HCT116 (cell line): ENCODE measurements around the gene UBN1. TPM values are rescaled to one million over a fixed set of nuclear protein-coding genes. Genes with fewer than 3 reads are reported as not detected.

Experiments
- ATAC-seq: fragments of 200-7000 bp; cut with Tn5 transposase; 2 replicates; pipeline ENCODE4 v1.9.1; 2020; ENCODE audit warnings: mild to moderate bottlenecking, moderate library complexity
- BruUV-seq: library from RNA; stranded (reverse); fragments of 400-500 nt; replicated peaks from 2 replicates; lab custom pipeline; 2021; lab: Mats Ljungman, UMichigan
- CTCF ChIA-PET: fragments of 300-600 bp; sonication (Branson Sonifier 250); formaldehyde crosslinking; loops from one replicate; lab custom pipeline; 2021; ENCODE audit warnings: antibody characterized with exemption; lab: Charles Lee
- POLR2A ChIA-PET: fragments of 300-600, 350-600 bp; sonication (Branson Sonifier 250); formaldehyde crosslinking; loops from one replicate; lab custom pipeline; 2021; ENCODE audit warnings: antibody characterized with exemption; lab: Charles Lee
- RAD21 ChIA-PET, 2 experiments: fragments of 300-600 bp; sonication (Branson Sonifier 250); formaldehyde crosslinking; loops; one replicate each; lab custom pipeline; 2023; ENCODE audit warnings: low total read pairs in 2 of 2; ENCODE audit not compliant: uncharacterized antibody in 2 of 2, unreplicated experiment in 2 of 2, low non-redundant PET in 1 of 2; lab: Charles Lee
- DNase-seq: peaks from one replicate; pipeline ENCODE4 v3.0.0-alpha.2; 2010; ENCODE audit warnings: low read depth, low spot score
- H2AFZ ChIP-seq: fragments of 200-600 bp; shearing (Covaris generic), sonication (generic); 2 replicates; pipeline ENCODE4 v1.6.1; 2017; ENCODE audit warnings: low read depth, mixed run types, mixed read lengths, antibody characterized with exemption, low read length; ENCODE audit not compliant: poor library complexity, severe bottlenecking
- H3K27ac ChIP-seq: 2 replicates; pipeline ENCODE4 v1.5.1; 2012; ENCODE audit warnings: low read depth, low read length
- H3K27me3 ChIP-seq: fragments of 200-600 bp; sonication (generic); 2 replicates; pipeline ENCODE4 v1.6.1; 2016; ENCODE audit warnings: mixed run types, low read length, mixed read lengths; ENCODE audit not compliant: insufficient read depth
- H3K36me3 ChIP-seq, 2 experiments: fragments of 200-500 bp in 1 of 2; fragments of 200-600 bp in 1 of 2; sonication (Bioruptor generic) in 1 of 2; sonication (generic) in 1 of 2; 2 replicates each; pipeline versions ENCODE4 v1.5.1 to v1.6.1; 2014 to 2016; ENCODE audit warnings: low read length in 2 of 2, inconsistent platforms in 1 of 2, mixed read lengths in 1 of 2, mixed run types in 1 of 2; ENCODE audit not compliant: insufficient read depth in 2 of 2, control insufficient read depth in 1 of 2
- H3K4me1 ChIP-seq, 2 experiments: fragments of 200-600 bp in 1 of 2; sonication (generic) in 1 of 2; 2 replicates each; pipeline versions ENCODE4 v1.5.1 to v1.6.1; 2012 to 2017; ENCODE audit warnings: low read length in 2 of 2, inconsistent platforms in 1 of 2, mild to moderate bottlenecking in 1 of 2, mixed read lengths in 1 of 2, mixed run types in 1 of 2, moderate library complexity in 1 of 2; ENCODE audit not compliant: insufficient read depth in 2 of 2, control insufficient read depth in 1 of 2
- H3K4me2 ChIP-seq: fragments of 200-600 bp; sonication (generic); 2 replicates; pipeline ENCODE4 v1.6.1; 2017; ENCODE audit warnings: mixed run types, low read length, mixed read lengths
- H3K4me3 ChIP-seq, 2 experiments: fragments of 200-600 bp in 1 of 2; sonication (generic) in 1 of 2; replicated peaks in 1 of 2; 2 replicates each; pipeline ENCODE4 v1.5.1; 2011 to 2016; ENCODE audit warnings: low read length in 2 of 2, control low read depth in 1 of 2, low read depth in 1 of 2, mild to moderate bottlenecking in 1 of 2, mixed read lengths in 1 of 2, mixed run types in 1 of 2
- H3K79me2 ChIP-seq: fragments of 200-600 bp; sonication (generic); 2 replicates; pipeline ENCODE4 v1.6.1; 2017; ENCODE audit warnings: mild to moderate bottlenecking, mixed run types, low read length, moderate library complexity, mixed read lengths; ENCODE audit not compliant: insufficient read depth
- H3K9ac ChIP-seq: fragments of 200-600 bp; sonication (generic); 2 replicates; pipeline ENCODE4 v1.6.1; 2016; ENCODE audit warnings: low read length, mixed read lengths
- H3K9me2 ChIP-seq: fragments of 200-600 bp; sonication (generic), shearing (Covaris generic); 2 replicates; pipeline ENCODE4 v1.6.1; 2017; ENCODE audit warnings: mixed run types, mild to moderate bottlenecking, moderate library complexity; ENCODE audit not compliant: insufficient read depth
- H3K9me3 ChIP-seq, 2 experiments: fragments of 200-500 bp in 1 of 2; fragments of 200-600 bp in 1 of 2; sonication (Bioruptor generic) in 1 of 2; sonication (generic) in 1 of 2; 2 replicates each; pipeline ENCODE4 v1.6.1; 2014 to 2017; ENCODE audit warnings: low read length in 2 of 2, mixed read lengths in 2 of 2, inconsistent platforms in 1 of 2, low read depth in 1 of 2, mild to moderate bottlenecking in 1 of 2, mixed run types in 1 of 2, moderate library complexity in 1 of 2; ENCODE audit not compliant: control insufficient read depth in 1 of 2, insufficient read depth in 1 of 2
- H4K20me1 ChIP-seq: fragments of 200-600 bp; sonication (generic), shearing (Covaris generic); 2 replicates; pipeline ENCODE4 v1.6.1; 2017; ENCODE audit warnings: mixed run types, mild to moderate bottlenecking, moderate library complexity; ENCODE audit not compliant: insufficient read depth
- CBX3 ChIP-seq: IDR thresholded peaks from 2 replicates; pipeline ENCODE4 v1.6.1; 2012; ENCODE audit warnings: low read depth
- EGR1 ChIP-seq: IDR thresholded peaks from 2 replicates; pipeline ENCODE4 v1.6.1; 2012; ENCODE audit warnings: low read depth
- POLR2A ChIP-seq: IDR thresholded peaks from 2 replicates; pipeline ENCODE4 v1.7.0; 2011; ENCODE audit warnings: borderline replicate concordance; ENCODE audit not compliant: insufficient read depth, insufficient read length; ENCODE audit errors: extremely low read depth
- RAD21 ChIP-seq: IDR thresholded peaks from 2 replicates; pipeline ENCODE4 v1.6.1; 2012; ENCODE audit warnings: low read depth, mild to moderate bottlenecking
- SP1 ChIP-seq: IDR thresholded peaks from 2 replicates; pipeline ENCODE4 v1.6.1; 2012; ENCODE audit warnings: low read depth
- SRF ChIP-seq: IDR thresholded peaks from 2 replicates; pipeline ENCODE4 v1.6.1; 2012; ENCODE audit warnings: low read depth
- TCF7L2 ChIP-seq: IDR thresholded peaks from 2 replicates; pipeline ENCODE4 v1.7.0; 2011; ENCODE audit warnings: borderline replicate concordance, inconsistent platforms; ENCODE audit not compliant: insufficient read depth, insufficient read length; ENCODE audit errors: extremely low read depth
- YY1 ChIP-seq: IDR thresholded peaks from 2 replicates; pipeline ENCODE4 v1.6.1; 2011; ENCODE audit warnings: low read length, low read depth, moderate library complexity, mild to moderate bottlenecking; ENCODE audit not compliant: insufficient replicate concordance; ENCODE audit errors: extremely low read depth
- ZFX ChIP-seq: fragments of 450-650 bp; IDR thresholded peaks from 2 replicates; pipeline ENCODE4 v1.6.1; 2017
- ZNF274 ChIP-seq: fragments of 200-500 bp; sonication (Bioruptor generic); IDR thresholded peaks from 2 replicates; pipeline ENCODE4 v1.6.1; 2014; ENCODE audit warnings: mild to moderate bottlenecking, low read depth, low read length, inconsistent platforms
- intact Hi-C: fragments of 100-400 bp; cut with micrococcal nuclease; formaldehyde crosslinking; loops from 2 replicates; pipeline ENCODE4 v1.10.0; 2022
- total RNA-seq: library from RNA; stranded (reverse); gene quantifications from one replicate; pipeline ENCODE4 v1.2.1, GENCODE V29; 2021; ENCODE audit not compliant: unreplicated experiment
- TF ChIP-seq, protein P1 (sequence below): IDR thresholded peaks from 2 replicates; pipeline ENCODE4 v1.6.1; 2012; ENCODE audit warnings: low read depth
- TF ChIP-seq, protein P2 (sequence below), 3 experiments: fragments of 200-600 bp in 1 of 3; sonication (generic) in 1 of 3; IDR thresholded peaks in 2 of 3; conservative IDR thresholded peaks in 1 of 3; 2 replicates each; pipeline ENCODE4 v1.5.1; 2012 to 2017; ENCODE audit warnings: low read depth in 2 of 3, low read length in 2 of 3, antibody characterized with exemption in 1 of 3, borderline replicate concordance in 1 of 3, control low read depth in 1 of 3, mild to moderate bottlenecking in 1 of 3, mixed read lengths in 1 of 3, mixed run types in 1 of 3, moderate library complexity in 1 of 3; ENCODE audit not compliant: insufficient read depth in 1 of 3
- TF ChIP-seq, protein P3 (sequence below): IDR thresholded peaks from 2 replicates; pipeline ENCODE4 v1.6.1; 2011; ENCODE audit warnings: mild to moderate bottlenecking, low read length, moderate library complexity; ENCODE audit not compliant: insufficient replicate concordance; ENCODE audit errors: extremely low read depth
- TF ChIP-seq, protein P4 (sequence below): IDR thresholded peaks from 2 replicates; pipeline ENCODE4 v1.6.1; 2012

The UBN1 gene
- total RNA-seq, 1 experiment from 2014 or later = 31.9 TPM

DNA sequence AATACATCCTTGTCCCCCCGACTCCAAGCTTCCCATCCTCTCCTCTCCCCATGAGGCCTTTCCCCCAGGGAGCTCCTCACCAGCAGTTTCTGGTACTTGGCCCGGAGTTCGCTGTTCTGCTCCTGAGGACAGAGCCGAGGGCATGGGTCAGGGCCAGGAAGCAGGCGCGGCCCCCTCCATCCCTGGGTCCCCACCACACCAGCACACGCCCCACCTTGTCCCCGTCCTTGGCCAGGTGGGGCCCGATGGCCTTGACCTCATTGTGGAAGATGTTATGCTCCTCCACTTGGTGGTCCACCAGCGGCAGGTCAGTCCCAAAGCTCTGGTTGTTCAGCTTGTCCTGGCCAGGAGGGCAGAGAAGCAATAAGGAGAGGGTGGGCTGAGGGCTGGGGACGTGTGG lies 53.5 kb downstream of the UBN1 start:
- BruUV-seq = no TSS peak
- intact Hi-C loops = no loop called here
- H3K9ac ChIP-seq = no peak overlapping the region
- H3K4me3 ChIP-seq = no peak overlapping the region
- ATAC-seq (no peak), DNase-seq (no peak)
- RAD21 ChIA-PET = no interaction called here
- H3K36me3 ChIP-seq = peaks cover 0 to 13% of the 10 kb centered on the region in 2 experiments; a peak in 3 of 4 replicates
- CTCF ChIA-PET = no interaction called here
- no peaks in the 10 kb centered on the region for H3K9me3 ChIP-seq
- no peaks in the 10 kb centered on the region for H3K27me3 ChIP-seq
- H3K27ac ChIP-seq = no peak overlapping the region
- POLR2A ChIA-PET = no interaction called here
- H3K79me2 ChIP-seq = no peaks in the 10 kb centered on the region
- H4K20me1 ChIP-seq = no peaks in the 10 kb centered on the region
- no peak overlapping the region for H3K4me2 ChIP-seq
- H3K4me1 ChIP-seq = no peaks in the 10 kb centered on the region
- no peak overlapping the region for H2AFZ ChIP-seq
- TF ChIP-seq, protein P1, sequence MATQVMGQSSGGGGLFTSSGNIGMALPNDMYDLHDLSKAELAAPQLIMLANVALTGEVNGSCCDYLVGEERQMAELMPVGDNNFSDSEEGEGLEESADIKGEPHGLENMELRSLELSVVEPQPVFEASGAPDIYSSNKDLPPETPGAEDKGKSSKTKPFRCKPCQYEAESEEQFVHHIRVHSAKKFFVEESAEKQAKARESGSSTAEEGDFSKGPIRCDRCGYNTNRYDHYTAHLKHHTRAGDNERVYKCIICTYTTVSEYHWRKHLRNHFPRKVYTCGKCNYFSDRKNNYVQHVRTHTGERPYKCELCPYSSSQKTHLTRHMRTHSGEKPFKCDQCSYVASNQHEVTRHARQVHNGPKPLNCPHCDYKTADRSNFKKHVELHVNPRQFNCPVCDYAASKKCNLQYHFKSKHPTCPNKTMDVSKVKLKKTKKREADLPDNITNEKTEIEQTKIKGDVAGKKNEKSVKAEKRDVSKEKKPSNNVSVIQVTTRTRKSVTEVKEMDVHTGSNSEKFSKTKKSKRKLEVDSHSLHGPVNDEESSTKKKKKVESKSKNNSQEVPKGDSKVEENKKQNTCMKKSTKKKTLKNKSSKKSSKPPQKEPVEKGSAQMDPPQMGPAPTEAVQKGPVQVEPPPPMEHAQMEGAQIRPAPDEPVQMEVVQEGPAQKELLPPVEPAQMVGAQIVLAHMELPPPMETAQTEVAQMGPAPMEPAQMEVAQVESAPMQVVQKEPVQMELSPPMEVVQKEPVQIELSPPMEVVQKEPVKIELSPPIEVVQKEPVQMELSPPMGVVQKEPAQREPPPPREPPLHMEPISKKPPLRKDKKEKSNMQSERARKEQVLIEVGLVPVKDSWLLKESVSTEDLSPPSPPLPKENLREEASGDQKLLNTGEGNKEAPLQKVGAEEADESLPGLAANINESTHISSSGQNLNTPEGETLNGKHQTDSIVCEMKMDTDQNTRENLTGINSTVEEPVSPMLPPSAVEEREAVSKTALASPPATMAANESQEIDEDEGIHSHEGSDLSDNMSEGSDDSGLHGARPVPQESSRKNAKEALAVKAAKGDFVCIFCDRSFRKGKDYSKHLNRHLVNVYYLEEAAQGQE = no peak
- TF ChIP-seq POLR2A (no peak), ZNF274 (no peak), TCF7L2 (no peak), CBX3 (no peak), SP1 (no peak), RAD21 (no peak), ZFX (no peak), SRF (no peak), EGR1 (no peak), YY1 (no peak)
- TF ChIP-seq, protein P2, sequence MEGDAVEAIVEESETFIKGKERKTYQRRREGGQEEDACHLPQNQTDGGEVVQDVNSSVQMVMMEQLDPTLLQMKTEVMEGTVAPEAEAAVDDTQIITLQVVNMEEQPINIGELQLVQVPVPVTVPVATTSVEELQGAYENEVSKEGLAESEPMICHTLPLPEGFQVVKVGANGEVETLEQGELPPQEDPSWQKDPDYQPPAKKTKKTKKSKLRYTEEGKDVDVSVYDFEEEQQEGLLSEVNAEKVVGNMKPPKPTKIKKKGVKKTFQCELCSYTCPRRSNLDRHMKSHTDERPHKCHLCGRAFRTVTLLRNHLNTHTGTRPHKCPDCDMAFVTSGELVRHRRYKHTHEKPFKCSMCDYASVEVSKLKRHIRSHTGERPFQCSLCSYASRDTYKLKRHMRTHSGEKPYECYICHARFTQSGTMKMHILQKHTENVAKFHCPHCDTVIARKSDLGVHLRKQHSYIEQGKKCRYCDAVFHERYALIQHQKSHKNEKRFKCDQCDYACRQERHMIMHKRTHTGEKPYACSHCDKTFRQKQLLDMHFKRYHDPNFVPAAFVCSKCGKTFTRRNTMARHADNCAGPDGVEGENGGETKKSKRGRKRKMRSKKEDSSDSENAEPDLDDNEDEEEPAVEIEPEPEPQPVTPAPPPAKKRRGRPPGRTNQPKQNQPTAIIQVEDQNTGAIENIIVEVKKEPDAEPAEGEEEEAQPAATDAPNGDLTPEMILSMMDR (IDR thresholded peaks at IDR 0.05 in 2 of 3, conservative IDR thresholded peaks at IDR 0.05 in 1 of 3; ENCODE audit: borderline replicate concordance in 1 of 3, insufficient read depth in 1 of 3, low read depth in 2 of 3, low read length in 2 of 3) = no peak
- TF ChIP-seq, protein P3, sequence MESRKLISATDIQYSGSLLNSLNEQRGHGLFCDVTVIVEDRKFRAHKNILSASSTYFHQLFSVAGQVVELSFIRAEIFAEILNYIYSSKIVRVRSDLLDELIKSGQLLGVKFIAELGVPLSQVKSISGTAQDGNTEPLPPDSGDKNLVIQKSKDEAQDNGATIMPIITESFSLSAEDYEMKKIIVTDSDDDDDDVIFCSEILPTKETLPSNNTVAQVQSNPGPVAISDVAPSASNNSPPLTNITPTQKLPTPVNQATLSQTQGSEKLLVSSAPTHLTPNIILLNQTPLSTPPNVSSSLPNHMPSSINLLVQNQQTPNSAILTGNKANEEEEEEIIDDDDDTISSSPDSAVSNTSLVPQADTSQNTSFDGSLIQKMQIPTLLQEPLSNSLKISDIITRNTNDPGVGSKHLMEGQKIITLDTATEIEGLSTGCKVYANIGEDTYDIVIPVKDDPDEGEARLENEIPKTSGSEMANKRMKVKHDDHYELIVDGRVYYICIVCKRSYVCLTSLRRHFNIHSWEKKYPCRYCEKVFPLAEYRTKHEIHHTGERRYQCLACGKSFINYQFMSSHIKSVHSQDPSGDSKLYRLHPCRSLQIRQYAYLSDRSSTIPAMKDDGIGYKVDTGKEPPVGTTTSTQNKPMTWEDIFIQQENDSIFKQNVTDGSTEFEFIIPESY = no peak
- TF ChIP-seq, protein P4, sequence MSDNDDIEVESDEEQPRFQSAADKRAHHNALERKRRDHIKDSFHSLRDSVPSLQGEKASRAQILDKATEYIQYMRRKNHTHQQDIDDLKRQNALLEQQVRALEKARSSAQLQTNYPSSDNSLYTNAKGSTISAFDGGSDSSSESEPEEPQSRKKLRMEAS = no peak
- H3K9me2 ChIP-seq = no peaks in the 10 kb centered on the region
